OCI-LY1 (cell line): ENCODE measurements around the gene TYMS.

Source experiments
- H2AFZ ChIP-seq: fragments of 200-600 bp; sonication (generic), shearing (Covaris generic); 2 replicates; pipeline ENCODE4 v1.6.0; 2014; ENCODE audit warnings: antibody characterized with exemption, mild to moderate bottlenecking, low read length
- H3F3A ChIP-seq: fragments of 200-600 bp; sonication (generic), shearing (Covaris generic); 2 replicates; pipeline ENCODE4 v1.6.0; 2014; ENCODE audit warnings: mild to moderate bottlenecking, antibody characterized with exemption, low read length, moderate library complexity; ENCODE audit not compliant: insufficient read depth
- H3K27ac ChIP-seq: fragments of 200-600 bp; sonication (generic); 2 replicates; pipeline ENCODE4 v1.5.1; 2014; ENCODE audit warnings: low read length, mixed run types, mild to moderate bottlenecking, low read depth; ENCODE audit not compliant: poor library complexity, severe bottlenecking
- H3K27me3 ChIP-seq: fragments of 200-600 bp; sonication (generic); 2 replicates; pipeline ENCODE4 v1.6.0; 2014; ENCODE audit warnings: antibody characterized with exemption, mild to moderate bottlenecking, low read length, moderate library complexity; ENCODE audit not compliant: insufficient read depth
- H3K36me3 ChIP-seq: fragments of 200-600 bp; sonication (generic); 2 replicates; pipeline ENCODE4 v1.6.1; 2014; ENCODE audit warnings: mild to moderate bottlenecking, antibody characterized with exemption, low read length, moderate library complexity, mixed read lengths; ENCODE audit not compliant: insufficient read depth
- H3K4me1 ChIP-seq: fragments of 200-600 bp; sonication (generic); 2 replicates; pipeline ENCODE4 v1.5.1; 2014; ENCODE audit warnings: mild to moderate bottlenecking, low read length, moderate library complexity; ENCODE audit not compliant: insufficient read depth, severe bottlenecking
- H3K4me2 ChIP-seq: fragments of 200-600 bp; sonication (generic), shearing (Covaris generic); 2 replicates; pipeline ENCODE4 v1.6.1; 2014; ENCODE audit warnings: low read length
- H3K4me3 ChIP-seq: fragments of 200-600 bp; sonication (generic); 2 replicates; pipeline ENCODE4 v1.5.1; 2014; ENCODE audit warnings: low read length, low read depth, mild to moderate bottlenecking, mixed read lengths; ENCODE audit not compliant: poor library complexity, severe bottlenecking
- H3K79me2 ChIP-seq: fragments of 200-600 bp; shearing (Covaris generic); 2 replicates; pipeline ENCODE4 v1.6.1; 2016; ENCODE audit warnings: mixed run types, low read length, mixed read lengths; ENCODE audit not compliant: insufficient read depth
- H3K9ac ChIP-seq: fragments of 200-600 bp; sonication (generic), shearing (Covaris generic); 2 replicates; pipeline ENCODE4 v1.6.1; 2014; ENCODE audit warnings: mild to moderate bottlenecking, low read length, mixed read lengths
- H3K9me2 ChIP-seq: fragments of 200-600 bp; sonication (generic), shearing (Covaris generic); 2 replicates; pipeline ENCODE4 v1.6.1; 2014; ENCODE audit warnings: low read depth, mild to moderate bottlenecking, low read length, mixed read lengths
- H3K9me3 ChIP-seq: fragments of 200-600 bp; shearing (Covaris generic); 2 replicates; pipeline ENCODE4 v1.6.1; 2014; ENCODE audit warnings: low read length, mixed read lengths
- H4K20me1 ChIP-seq: fragments of 200-600 bp; sonication (generic), shearing (Covaris generic); 2 replicates; pipeline ENCODE4 v1.6.0; 2016; ENCODE audit warnings: mild to moderate bottlenecking, low read length; ENCODE audit not compliant: insufficient read depth
- CTCF ChIP-seq: fragments of 200-600 bp; sonication (generic), shearing (Covaris generic); IDR thresholded peaks from 2 replicates; pipeline ENCODE4 v1.5.1; 2017; ENCODE audit warnings: mild to moderate bottlenecking, antibody characterized with exemption, low read length, moderate library complexity, mixed read lengths
- EZH2 ChIP-seq: fragments of 200-600 bp; sonication (generic), shearing (Covaris generic); IDR thresholded peaks from 2 replicates; pipeline ENCODE4 v1.8.0; 2017; ENCODE audit warnings: borderline replicate concordance, mixed run types, mild to moderate bottlenecking, antibody characterized with exemption, low read length, moderate library complexity, mixed read lengths

TYMS gene

DNA sequence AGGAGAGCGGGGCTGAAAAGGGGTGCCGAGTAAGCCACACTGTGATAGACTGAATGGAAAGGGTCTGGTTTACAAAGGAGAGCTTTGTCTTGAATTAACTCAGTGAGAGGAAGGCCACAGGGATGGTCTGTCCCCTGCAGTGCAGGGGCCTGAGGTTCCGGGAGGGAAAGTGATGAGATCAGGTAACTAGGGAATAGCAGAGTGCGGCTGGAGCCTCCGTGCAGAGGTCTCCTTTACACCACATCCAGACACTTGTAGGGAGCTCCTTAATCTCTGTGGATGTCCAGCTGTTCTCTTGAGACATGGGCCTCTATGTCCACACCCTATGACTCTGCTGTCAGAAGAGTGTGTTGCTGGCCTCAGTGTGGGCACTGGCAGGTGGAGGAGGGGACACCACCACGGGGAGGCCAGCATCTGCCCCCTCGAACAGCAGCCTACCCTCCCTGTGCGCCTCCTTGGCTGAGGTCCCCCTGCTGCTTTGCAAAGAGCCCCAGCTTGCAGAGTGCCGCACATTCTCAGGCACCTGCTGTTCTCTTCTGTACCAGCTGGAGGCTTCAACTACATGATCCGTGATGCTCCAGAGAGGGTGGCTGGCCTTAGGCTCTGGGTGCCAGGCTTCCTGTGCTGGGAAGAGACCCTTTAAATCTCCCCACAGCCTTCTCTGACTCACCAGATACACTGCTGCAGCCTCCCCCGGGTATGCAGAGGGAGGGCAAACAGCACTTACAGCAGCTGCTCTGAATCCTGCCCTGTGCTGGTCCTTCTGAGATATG lies 29.1 kb downstream of the TYMS start:
- Histone ChIP-seq H3K4me3 (no peak overlapping the region), H3K79me2 (no peaks in the 10 kb centered on the region), H4K20me1 (no peaks in the 10 kb centered on the region), H3K9me3 (no peaks in the 10 kb centered on the region), H3K27ac (no peak overlapping the region), H2AFZ (no peak overlapping the region), H3K4me1 (no peaks in the 10 kb centered on the region), H3K27me3 (no peaks in the 10 kb centered on the region), H3K9ac (no peak overlapping the region), H3K9me2 (no peaks in the 10 kb centered on the region), H3F3A (no peaks in the 10 kb centered on the region), H3K36me3 (no peaks in the 10 kb centered on the region), H3K4me2 (no peak overlapping the region)
- TF ChIP-seq CTCF (no peak), EZH2 (no peak)

GRCh38 chr18:688323-688722 lies 30.9 kb downstream of the TYMS start:
- Histone ChIP-seq H3K9ac (no peak overlapping the region), H3K4me1 (no peaks in the 10 kb centered on the region), H3K79me2 (no peaks in the 10 kb centered on the region), H3K9me2 (no peaks in the 10 kb centered on the region), H3K4me3 (no peak overlapping the region), H3F3A (no peaks in the 10 kb centered on the region), H2AFZ (no peak overlapping the region), H3K36me3 (no peaks in the 10 kb centered on the region), H3K4me2 (no peak overlapping the region), H3K27ac (no peak overlapping the region), H4K20me1 (no peaks in the 10 kb centered on the region), H3K9me3 (no peaks in the 10 kb centered on the region), H3K27me3 (no peaks in the 10 kb centered on the region)
- TF ChIP-seq EZH2 (no peak), CTCF (no peak)

DNA sequence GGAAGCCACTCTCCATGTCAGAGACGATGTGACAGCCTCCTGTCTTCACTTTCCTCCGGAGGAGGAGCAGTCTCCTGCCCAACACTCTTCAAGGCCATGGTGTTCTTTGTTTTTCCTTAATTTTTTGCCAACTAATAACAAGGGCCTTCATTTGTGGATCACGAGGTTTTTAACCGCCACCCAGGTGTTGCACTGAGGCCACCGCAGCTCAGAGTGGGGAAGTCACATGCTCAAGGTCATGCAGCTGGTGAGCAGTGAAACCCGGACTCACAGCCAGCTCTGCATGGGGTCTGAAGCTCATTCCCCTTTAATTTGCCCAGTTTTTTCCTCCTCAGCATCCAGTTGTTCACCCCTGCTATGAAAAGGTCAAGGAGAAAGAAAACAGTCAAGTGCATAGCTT lies 35.4 kb downstream of the TYMS start:
- H3K27ac ChIP-seq: no peak overlapping the region
- TF ChIP-seq CTCF: no peak
- TF ChIP-seq EZH2: no peak
- no peak overlapping the region for H3K4me3 ChIP-seq
- H3F3A ChIP-seq: no peaks in the 10 kb centered on the region
- H3K27me3 ChIP-seq: no peaks in the 10 kb centered on the region
- H3K9me3 ChIP-seq: no peaks in the 10 kb centered on the region
- no peaks in the 10 kb centered on the region for H3K4me1 ChIP-seq
- no peaks in the 10 kb centered on the region for H4K20me1 ChIP-seq
- no peak overlapping the region for H2AFZ ChIP-seq
- H3K4me2 ChIP-seq: no peak overlapping the region
- no peaks in the 10 kb centered on the region for H3K9me2 ChIP-seq
- no peak overlapping the region for H3K9ac ChIP-seq
- H3K36me3 ChIP-seq: no peaks in the 10 kb centered on the region
- H3K79me2 ChIP-seq: no peaks in the 10 kb centered on the region
